Measurements from ENCODE around the gene MEX3A.
A peak's percentile ranks its signal among the peaks of the same experiment; 100 is the strongest.

Gene MEX3A

DNA sequence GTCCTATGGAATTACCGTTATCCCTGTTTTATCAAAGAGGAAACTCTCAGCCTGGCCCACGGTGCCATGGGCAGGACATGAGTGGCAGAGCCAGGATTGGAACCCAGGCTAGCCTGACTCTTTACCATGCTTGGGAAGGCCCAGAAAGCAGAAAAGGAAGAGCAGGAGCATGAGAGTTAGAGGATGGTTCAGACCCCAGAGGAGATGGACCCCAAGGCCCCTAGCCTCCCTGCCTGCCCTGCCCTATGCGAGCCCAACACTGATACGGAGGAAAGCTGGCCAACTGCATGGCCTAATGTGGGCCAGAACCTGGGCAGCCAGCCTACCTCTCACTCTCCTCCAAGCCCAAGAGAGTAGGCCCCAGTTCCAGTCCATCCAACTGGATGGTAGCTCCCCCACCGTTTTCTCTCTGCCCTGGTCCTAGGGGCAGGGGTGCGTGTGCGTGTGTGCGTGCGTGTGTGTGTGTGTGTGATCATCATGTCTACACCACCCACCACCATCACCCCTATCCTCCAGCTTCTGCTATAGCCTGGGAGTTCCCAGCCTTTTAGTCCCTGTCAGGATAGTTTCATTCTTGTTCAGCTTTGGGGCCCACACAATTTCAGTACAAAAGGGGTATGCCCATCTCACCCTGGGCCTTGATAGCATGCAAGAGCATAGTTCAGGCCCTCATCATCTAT lies 15.4 kb upstream of the MEX3A start:
- TF ChIP-seq, protein P1, sequence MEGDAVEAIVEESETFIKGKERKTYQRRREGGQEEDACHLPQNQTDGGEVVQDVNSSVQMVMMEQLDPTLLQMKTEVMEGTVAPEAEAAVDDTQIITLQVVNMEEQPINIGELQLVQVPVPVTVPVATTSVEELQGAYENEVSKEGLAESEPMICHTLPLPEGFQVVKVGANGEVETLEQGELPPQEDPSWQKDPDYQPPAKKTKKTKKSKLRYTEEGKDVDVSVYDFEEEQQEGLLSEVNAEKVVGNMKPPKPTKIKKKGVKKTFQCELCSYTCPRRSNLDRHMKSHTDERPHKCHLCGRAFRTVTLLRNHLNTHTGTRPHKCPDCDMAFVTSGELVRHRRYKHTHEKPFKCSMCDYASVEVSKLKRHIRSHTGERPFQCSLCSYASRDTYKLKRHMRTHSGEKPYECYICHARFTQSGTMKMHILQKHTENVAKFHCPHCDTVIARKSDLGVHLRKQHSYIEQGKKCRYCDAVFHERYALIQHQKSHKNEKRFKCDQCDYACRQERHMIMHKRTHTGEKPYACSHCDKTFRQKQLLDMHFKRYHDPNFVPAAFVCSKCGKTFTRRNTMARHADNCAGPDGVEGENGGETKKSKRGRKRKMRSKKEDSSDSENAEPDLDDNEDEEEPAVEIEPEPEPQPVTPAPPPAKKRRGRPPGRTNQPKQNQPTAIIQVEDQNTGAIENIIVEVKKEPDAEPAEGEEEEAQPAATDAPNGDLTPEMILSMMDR (conservative IDR thresholded peaks at IDR 0.05; ENCODE audit: low read length): no peak
- no peak for TF ChIP-seq EZH2phosphoT487 (IDR thresholded peaks at IDR 0.05; ENCODE audit: borderline replicate concordance)
- no peak overlapping the region for H3K4me2 ChIP-seq (ENCODE audit: low read depth, low read length, poor library complexity, severe bottlenecking)
- H3K9me2 ChIP-seq (replicated peaks; ENCODE audit: low read depth, low read length): no peaks in the 10 kb centered on the region
- H3K79me2 ChIP-seq (ENCODE audit: insufficient read depth, low read length): no peaks in the 10 kb centered on the region
- H3K36me3 ChIP-seq (ENCODE audit: insufficient read depth, low read length): no peaks in the 10 kb centered on the region
- no peak overlapping the region for H3K4me3 ChIP-seq (ENCODE audit: low read length, poor library complexity, severe bottlenecking)
- no peak overlapping the region for H3K9ac ChIP-seq (ENCODE audit: low read depth, low read length, poor library complexity, severe bottlenecking)
- H3K4me1 ChIP-seq (ENCODE audit: insufficient read depth, low read length, poor library complexity, severe bottlenecking): peaks cover 8% of the 10 kb centered on the region
- H4K20me1 ChIP-seq (ENCODE audit: insufficient read depth, low read length, poor library complexity, severe bottlenecking): no peaks in the 10 kb centered on the region
- no peaks in the 10 kb centered on the region for H3F3A ChIP-seq (ENCODE audit: low read depth)
- no peaks in the 10 kb centered on the region for H3K9me3 ChIP-seq (ENCODE audit: insufficient read depth, low read depth, low read length)
- H3K27me3 ChIP-seq (ENCODE audit: insufficient read depth, low read length, poor library complexity, severe bottlenecking): no peaks in the 10 kb centered on the region
- H2AFZ ChIP-seq (ENCODE audit: low read length): no peak overlapping the region

DNA sequence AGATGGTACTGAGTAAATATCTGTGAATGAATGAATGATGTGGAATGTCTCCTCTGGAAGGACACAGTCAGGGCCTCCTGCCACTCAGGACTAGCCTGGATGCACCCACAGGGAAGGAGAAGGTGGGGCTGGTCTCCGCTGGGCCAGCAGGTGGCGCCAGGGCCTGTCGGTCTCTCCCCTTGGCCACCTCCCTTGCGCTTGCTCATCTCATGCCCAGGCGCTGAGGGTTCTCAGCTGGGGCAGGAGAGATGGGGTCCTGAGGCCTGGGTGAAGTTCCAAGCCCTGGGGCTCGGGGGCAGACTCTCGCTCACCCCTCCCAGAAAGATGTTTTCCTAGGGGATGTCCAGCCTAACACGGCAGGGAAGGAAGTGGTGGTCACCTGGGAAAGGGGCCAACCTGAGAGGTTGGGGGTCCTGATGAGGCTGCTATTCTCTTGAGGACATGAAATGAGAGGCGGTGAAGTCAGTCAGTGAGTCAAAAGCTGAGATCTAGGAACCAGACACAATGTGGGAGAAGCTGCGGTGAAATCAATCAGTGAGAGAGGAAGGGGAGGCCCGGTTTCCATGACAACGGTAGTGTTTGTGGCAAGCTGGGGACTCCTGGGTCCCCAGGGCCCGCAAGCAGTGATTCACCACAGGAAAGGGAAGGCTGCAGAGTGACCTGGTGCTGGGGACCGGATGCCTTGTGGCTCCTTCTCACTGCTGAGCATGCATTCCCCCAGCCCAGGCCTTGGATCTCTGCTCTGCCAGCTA lies 14.6 kb upstream of the MEX3A start:
- TF ChIP-seq, protein P1 (conservative IDR thresholded peaks at IDR 0.05; ENCODE audit: low read length): peak; percentile 90
- no peak for TF ChIP-seq EZH2phosphoT487 (IDR thresholded peaks at IDR 0.05; ENCODE audit: borderline replicate concordance)
- Histone ChIP-seq H3K79me2 (ENCODE audit: insufficient read depth, low read length) (no peaks in the 10 kb centered on the region), H3K27me3 (ENCODE audit: insufficient read depth, low read length, poor library complexity, severe bottlenecking) (no peaks in the 10 kb centered on the region), H4K20me1 (ENCODE audit: insufficient read depth, low read length, poor library complexity, severe bottlenecking) (no peaks in the 10 kb centered on the region), H3K4me1 (ENCODE audit: insufficient read depth, low read length, poor library complexity, severe bottlenecking) (peaks cover 8% of the 10 kb centered on the region), H3K9ac (ENCODE audit: low read depth, low read length, poor library complexity, severe bottlenecking) (no peak overlapping the region), H3K9me2 (replicated peaks; ENCODE audit: low read depth, low read length) (no peaks in the 10 kb centered on the region), H3K4me2 (ENCODE audit: low read depth, low read length, poor library complexity, severe bottlenecking) (no peak overlapping the region), H3K9me3 (ENCODE audit: insufficient read depth, low read depth, low read length) (no peaks in the 10 kb centered on the region), H2AFZ (ENCODE audit: low read length) (no peak overlapping the region), H3K36me3 (ENCODE audit: insufficient read depth, low read length) (no peaks in the 10 kb centered on the region), H3K4me3 (ENCODE audit: low read length, poor library complexity, severe bottlenecking) (no peak overlapping the region), H3F3A (ENCODE audit: low read depth) (no peaks in the 10 kb centered on the region)

DNA sequence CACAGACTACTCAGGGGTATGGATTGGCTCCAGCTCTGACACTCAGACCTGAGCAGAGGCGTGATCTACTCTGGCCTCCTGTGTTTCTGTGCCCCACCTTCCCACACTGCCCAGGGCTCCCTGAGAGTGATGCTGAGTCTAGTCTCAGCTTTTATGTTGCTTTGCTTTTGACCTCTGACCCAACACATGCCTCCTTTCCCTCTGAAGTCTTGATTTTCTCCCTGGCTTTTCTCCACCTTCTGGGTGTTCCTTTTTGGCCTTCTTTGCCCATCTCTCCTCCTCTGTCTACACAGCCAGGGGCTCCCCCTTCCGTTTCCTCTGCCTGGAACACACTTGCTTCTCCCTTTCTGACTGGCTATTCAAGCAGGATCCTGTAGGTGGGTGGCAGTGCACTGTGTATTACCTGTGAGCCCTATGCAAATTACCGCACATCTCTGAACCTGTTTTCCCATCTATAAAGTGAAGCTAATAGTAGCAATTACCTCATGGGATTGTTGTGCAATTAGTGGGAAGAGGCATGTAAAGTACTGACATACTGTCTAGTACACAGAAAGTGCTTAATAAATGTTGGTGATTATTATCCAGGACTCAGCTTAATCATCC lies 13.7 kb upstream of the MEX3A start:
- Histone ChIP-seq H3K4me3 (ENCODE audit: low read length, poor library complexity, severe bottlenecking) (no peak overlapping the region), H3K4me2 (ENCODE audit: low read depth, low read length, poor library complexity, severe bottlenecking) (no peak overlapping the region), H4K20me1 (ENCODE audit: insufficient read depth, low read length, poor library complexity, severe bottlenecking) (no peaks in the 10 kb centered on the region)

More for the DNA sequence above, 13.7 kb upstream of the MEX3A start:
- H3K9ac ChIP-seq (ENCODE audit: low read depth, low read length, poor library complexity, severe bottlenecking): no peak overlapping the region
- H3K79me2 ChIP-seq (ENCODE audit: insufficient read depth, low read length): no peaks in the 10 kb centered on the region
- no peaks in the 10 kb centered on the region for H3K9me2 ChIP-seq (replicated peaks; ENCODE audit: low read depth, low read length)
- H3K9me3 ChIP-seq (ENCODE audit: insufficient read depth, low read depth, low read length): no peaks in the 10 kb centered on the region
- TF ChIP-seq, protein P1 (conservative IDR thresholded peaks at IDR 0.05; ENCODE audit: low read length): no peak
- no peak for TF ChIP-seq EZH2phosphoT487 (IDR thresholded peaks at IDR 0.05; ENCODE audit: borderline replicate concordance)
- peaks cover 8% of the 10 kb centered on the region for H3K4me1 ChIP-seq (ENCODE audit: insufficient read depth, low read length, poor library complexity, severe bottlenecking)
- no peaks in the 10 kb centered on the region for H3F3A ChIP-seq (ENCODE audit: low read depth)
- H3K27me3 ChIP-seq (ENCODE audit: insufficient read depth, low read length, poor library complexity, severe bottlenecking): no peaks in the 10 kb centered on the region
- no peaks in the 10 kb centered on the region for H3K36me3 ChIP-seq (ENCODE audit: insufficient read depth, low read length)
- no peak overlapping the region for H2AFZ ChIP-seq (ENCODE audit: low read length)
